Tibial nerve (tissue), 4 donors: ENCODE data around the gene NFKB1.

Source experiments
- EP300 ChIP-seq, 2 donors: sonication (generic); formaldehyde crosslinking; IDR thresholded peaks; one replicate each; pipeline ENCODE4 v1.6.1; 2017; ENCODE audit warnings: antibody characterized with exemption in 2 of 2, mild to moderate bottlenecking in 1 of 2
- POLR2A ChIP-seq, 2 donors: fragments of 450-650 bp; IDR thresholded peaks; one replicate each; pipeline ENCODE4 v1.6.1; 2017; ENCODE audit warnings: antibody characterized with exemption in 2 of 2, mild to moderate bottlenecking in 2 of 2, moderate library complexity in 2 of 2
- TF ChIP-seq, protein P1 (sequence below), 5 experiments: fragments of 200-600 bp in 3 of 5; fragments of 450-650 bp in 2 of 5; sonication (generic) in 3 of 5; IDR thresholded peaks; one replicate each; pipeline ENCODE4 v1.5.1; 2016 to 2019; ENCODE audit warnings: antibody characterized with exemption in 5 of 5, mild to moderate bottlenecking in 3 of 5, moderate library complexity in 2 of 5

DNA sequence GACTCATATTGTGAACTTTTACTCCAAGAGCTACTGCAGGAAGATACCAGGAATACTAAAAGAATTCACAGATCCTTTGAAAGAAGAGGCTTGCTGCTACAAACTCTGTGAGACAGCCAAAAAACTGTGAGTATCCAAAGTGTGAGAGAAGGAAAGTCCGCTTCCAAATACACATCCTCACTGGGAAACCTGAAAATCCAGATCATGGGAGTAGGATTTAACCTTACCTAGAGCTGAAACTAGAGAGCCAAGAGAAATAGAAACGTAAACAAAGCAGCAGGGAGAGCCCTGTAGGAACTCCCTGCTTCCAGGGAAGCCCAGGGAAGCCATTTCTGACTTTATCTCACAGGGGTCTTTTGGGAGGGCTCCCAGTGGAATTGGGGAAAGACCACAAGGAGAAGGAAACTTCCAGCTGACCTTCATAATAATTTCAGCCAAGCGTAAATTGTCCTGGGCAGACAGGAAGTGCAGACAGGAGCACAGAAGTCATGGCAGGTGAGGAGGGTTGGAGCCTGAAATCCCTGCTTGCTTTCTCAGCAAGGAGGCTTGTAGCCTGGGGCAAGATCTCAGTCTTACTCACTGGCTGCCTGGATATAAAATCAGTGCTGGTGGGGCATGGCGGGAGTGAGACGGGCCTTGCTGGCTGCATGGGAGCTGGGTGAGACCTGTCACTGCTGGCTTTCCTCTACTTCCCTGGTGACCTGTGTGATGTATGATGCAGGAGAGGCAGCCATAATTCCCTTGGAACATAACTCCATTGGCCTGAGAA, 26.2 kb upstream of the NFKB1 start:
- TF ChIP-seq POLR2A (IDR thresholded peaks at IDR 0.05) (no peak), EP300 (IDR thresholded peaks at IDR 0.05) (no peak)
- TF ChIP-seq, protein P1, sequence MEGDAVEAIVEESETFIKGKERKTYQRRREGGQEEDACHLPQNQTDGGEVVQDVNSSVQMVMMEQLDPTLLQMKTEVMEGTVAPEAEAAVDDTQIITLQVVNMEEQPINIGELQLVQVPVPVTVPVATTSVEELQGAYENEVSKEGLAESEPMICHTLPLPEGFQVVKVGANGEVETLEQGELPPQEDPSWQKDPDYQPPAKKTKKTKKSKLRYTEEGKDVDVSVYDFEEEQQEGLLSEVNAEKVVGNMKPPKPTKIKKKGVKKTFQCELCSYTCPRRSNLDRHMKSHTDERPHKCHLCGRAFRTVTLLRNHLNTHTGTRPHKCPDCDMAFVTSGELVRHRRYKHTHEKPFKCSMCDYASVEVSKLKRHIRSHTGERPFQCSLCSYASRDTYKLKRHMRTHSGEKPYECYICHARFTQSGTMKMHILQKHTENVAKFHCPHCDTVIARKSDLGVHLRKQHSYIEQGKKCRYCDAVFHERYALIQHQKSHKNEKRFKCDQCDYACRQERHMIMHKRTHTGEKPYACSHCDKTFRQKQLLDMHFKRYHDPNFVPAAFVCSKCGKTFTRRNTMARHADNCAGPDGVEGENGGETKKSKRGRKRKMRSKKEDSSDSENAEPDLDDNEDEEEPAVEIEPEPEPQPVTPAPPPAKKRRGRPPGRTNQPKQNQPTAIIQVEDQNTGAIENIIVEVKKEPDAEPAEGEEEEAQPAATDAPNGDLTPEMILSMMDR (IDR thresholded peaks at IDR 0.05), result no peak
